ENCODE measurements around the gene SH3BP1. TPM values are rescaled to one million over a fixed set of nuclear protein-coding genes. Genes with fewer than 3 reads are reported as not detected.

The SH3BP1 gene
- total and polyA plus RNA-seq, 2 donors (not counting 1 experiment from before 2014, with no cell fraction given) = 44.0 to 69.7 TPM

DNA sequence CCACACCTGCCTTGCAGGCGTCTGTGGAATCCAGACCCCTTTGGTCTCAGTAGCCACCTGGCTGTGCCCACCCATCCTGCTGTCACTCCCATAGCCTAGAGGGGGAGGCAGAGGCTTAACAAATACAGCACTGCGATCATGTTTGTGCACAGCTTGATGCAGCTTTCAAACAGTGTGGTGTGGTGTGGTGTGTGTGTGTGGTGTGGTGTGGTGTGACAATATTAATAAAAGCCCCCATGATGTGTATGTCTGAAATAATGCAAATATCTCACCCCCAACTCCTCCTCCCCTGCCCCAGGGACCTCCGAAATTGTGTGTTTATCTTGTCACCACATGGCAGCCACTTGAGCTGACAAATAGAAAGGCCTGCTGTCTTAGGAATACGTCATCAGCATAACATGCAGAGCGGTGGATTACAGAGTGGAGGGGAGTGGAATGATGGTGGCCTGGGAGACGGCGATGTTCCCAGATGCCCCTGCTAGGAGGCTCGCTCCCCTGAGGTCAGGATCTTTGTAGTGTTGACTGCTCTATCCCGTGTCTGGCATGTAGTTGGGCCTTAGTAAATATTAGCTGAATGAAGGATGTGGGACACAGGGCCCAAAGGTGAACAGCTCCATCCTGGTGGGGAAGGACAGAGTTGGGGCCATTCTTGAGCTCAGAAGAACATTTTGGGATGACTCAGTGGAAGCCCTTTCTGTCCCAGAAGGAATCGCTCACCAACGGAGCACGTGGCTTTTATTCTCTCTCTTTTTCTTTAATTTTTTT is 21.9 kb downstream of the SH3BP1 start:
- H3K36me3 ChIP-seq (replicated peaks in 1 of 2; ENCODE audit: control extremely low read depth in 1 of 2, control insufficient read depth in 1 of 2, extremely low read depth in 1 of 2, insufficient read depth in 2 of 2, low read length in 1 of 2) = peaks cover 0 to 13% of the 10 kb centered on the region in 2 experiments
- no peak overlapping the region for H3K4me3 ChIP-seq (ENCODE audit: control extremely low read depth in 1 of 5, extremely low read depth in 1 of 5, insufficient read depth in 1 of 5, low read depth in 2 of 5, low read length in 4 of 5)
- peak overlapping the region; percentile 45 to 71 for H3K27ac ChIP-seq (ENCODE audit: low read length in 2 of 2)
- Mint-ChIP-seq H3K9me3 (ENCODE audit: insufficient read depth) (no peaks in the 10 kb centered on the region), H3K27ac (peak overlapping the region; percentile 88), H3K4me1 (peaks cover 49% of the 10 kb centered on the region), H3K27me3 (no peaks in the 10 kb centered on the region), H3K4me3 (peak overlapping the region; percentile 89)
- POLR2A ChIA-PET = interaction anchor here (0.5 to 2.0 kb wide), 11 partner anchors 11 to 617 kb away, joined by 3 to 13 read pairs (median 5); partner anchors contain the start of genes GGA1, LGALS1 and NOL12
- no peak for ATAC-seq (ENCODE audit: low read depth)
- 63% methylated on average over 7 of the region's 12 CpGs for WGBS (ENCODE audit: insufficient coverage)
- peaks cover 48% of the 10 kb centered on the region for H3K79me2 ChIP-seq (ENCODE audit: control insufficient read depth, insufficient read depth, low read length)
- H3K9ac ChIP-seq (ENCODE audit: low read length) = no peak overlapping the region
- peak overlapping the region; percentile 97 for H3K4me2 ChIP-seq (replicated peaks; ENCODE audit: low read depth, low read length, poor library complexity, severe bottlenecking)
- CTCF ChIA-PET = interaction anchor here (0.7 to 22.6 kb wide), 13 partner anchors 9 to 1210 kb away, joined by 3 to 462 read pairs (median 6); partner anchors contain the start of genes GGA1, LGALS1 and NOL12
- no peaks in the 10 kb centered on the region for H3K9me3 ChIP-seq (ENCODE audit: control extremely low read depth in 1 of 3, control insufficient read depth in 2 of 3, insufficient read depth in 1 of 3, low read length in 2 of 3)
- TF ChIP-seq, protein P1, sequence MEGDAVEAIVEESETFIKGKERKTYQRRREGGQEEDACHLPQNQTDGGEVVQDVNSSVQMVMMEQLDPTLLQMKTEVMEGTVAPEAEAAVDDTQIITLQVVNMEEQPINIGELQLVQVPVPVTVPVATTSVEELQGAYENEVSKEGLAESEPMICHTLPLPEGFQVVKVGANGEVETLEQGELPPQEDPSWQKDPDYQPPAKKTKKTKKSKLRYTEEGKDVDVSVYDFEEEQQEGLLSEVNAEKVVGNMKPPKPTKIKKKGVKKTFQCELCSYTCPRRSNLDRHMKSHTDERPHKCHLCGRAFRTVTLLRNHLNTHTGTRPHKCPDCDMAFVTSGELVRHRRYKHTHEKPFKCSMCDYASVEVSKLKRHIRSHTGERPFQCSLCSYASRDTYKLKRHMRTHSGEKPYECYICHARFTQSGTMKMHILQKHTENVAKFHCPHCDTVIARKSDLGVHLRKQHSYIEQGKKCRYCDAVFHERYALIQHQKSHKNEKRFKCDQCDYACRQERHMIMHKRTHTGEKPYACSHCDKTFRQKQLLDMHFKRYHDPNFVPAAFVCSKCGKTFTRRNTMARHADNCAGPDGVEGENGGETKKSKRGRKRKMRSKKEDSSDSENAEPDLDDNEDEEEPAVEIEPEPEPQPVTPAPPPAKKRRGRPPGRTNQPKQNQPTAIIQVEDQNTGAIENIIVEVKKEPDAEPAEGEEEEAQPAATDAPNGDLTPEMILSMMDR (IDR thresholded peaks at IDR 0.05) = peak; percentile 35
- no peak for TF ChIP-seq EZH2 (IDR thresholded peaks at IDR 0.05; ENCODE audit: borderline replicate concordance, insufficient read depth, low read depth, low read length, poor library complexity, severe bottlenecking)
- H3K27me3 ChIP-seq (replicated peaks in 1 of 4; ENCODE audit: control extremely low read depth in 1 of 4, control insufficient read depth in 3 of 4, insufficient read depth in 4 of 4, low read length in 3 of 4) = no peaks in the 10 kb centered on the region
- H2AFZ ChIP-seq (ENCODE audit: insufficient read depth, low read depth, low read length, poor library complexity, severe bottlenecking) = no peak overlapping the region
- peaks cover 38 to 49% of the 10 kb centered on the region in 2 donors for H3K4me1 ChIP-seq (ENCODE audit: control insufficient read depth in 2 of 2, insufficient read depth in 2 of 2, low read length in 2 of 2)
- DNase-seq = peak; percentile 69
- intact Hi-C loops (cut with micrococcal nuclease) = loop anchor here (1.0 kb wide), 1 partner anchor 20 kb away; no protein-coding TSS in a partner anchor
- peaks cover 8% of the 10 kb centered on the region for H4K20me1 ChIP-seq (ENCODE audit: control insufficient read depth, insufficient read depth, low read length, poor library complexity, severe bottlenecking)

DNA sequence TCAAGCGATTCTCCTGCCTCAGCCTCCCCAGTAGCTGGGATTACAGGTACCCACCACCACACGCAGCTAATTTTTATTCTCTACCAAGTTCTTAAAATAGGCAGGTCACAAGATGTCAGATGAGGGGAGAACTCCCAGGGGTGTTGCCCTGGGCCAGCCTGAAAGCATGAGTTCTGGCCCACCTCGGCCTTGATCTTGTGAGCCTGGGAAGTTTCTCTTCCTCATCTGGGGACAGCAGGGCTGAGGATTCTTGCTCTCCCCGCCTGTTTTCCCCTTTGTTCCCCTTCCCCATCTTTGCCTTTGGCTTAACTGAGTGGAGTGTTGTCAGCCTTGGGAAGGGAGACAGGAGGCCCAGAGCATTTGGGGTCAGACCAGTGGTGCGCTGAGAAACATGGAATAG is 22.6 kb downstream of the SH3BP1 start:
- peaks cover 49% of the 10 kb centered on the region for H3K4me1 Mint-ChIP-seq
- peak overlapping the region; percentile 45 to 71 for H3K27ac ChIP-seq (ENCODE audit: low read length in 2 of 2)

More for the DNA sequence above, 22.6 kb downstream of the SH3BP1 start:
- ChIA-PET CTCF (interaction anchor here (0.7 to 22.6 kb wide), 14 partner anchors 9 to 1081 kb away, joined by 3 to 462 read pairs (median 7); partner anchors contain the start of genes GGA1, LGALS1 and NOL12), POLR2A (interaction anchor here (0.6 to 2.0 kb wide), 6 partner anchors 13 to 34 kb away, joined by 4 to 13 read pairs (median 6); partner anchors contain the start of genes LGALS1 and NOL12)
- no peaks in the 10 kb centered on the region for H3K27me3 ChIP-seq (replicated peaks in 1 of 4; ENCODE audit: control extremely low read depth in 1 of 4, control insufficient read depth in 3 of 4, insufficient read depth in 4 of 4, low read length in 3 of 4)
- H3K4me2 ChIP-seq (replicated peaks; ENCODE audit: low read depth, low read length, poor library complexity, severe bottlenecking) = peak overlapping the region; percentile 97
- H3K27ac Mint-ChIP-seq = peak overlapping the region; percentile 94
- H3K4me1 ChIP-seq (ENCODE audit: control insufficient read depth in 2 of 2, insufficient read depth in 2 of 2, low read length in 2 of 2) = peaks cover 38 to 49% of the 10 kb centered on the region in 2 donors
- ATAC-seq (ENCODE audit: low read depth) (no peak), DNase-seq (peak; percentile 76)
- H2AFZ ChIP-seq (ENCODE audit: insufficient read depth, low read depth, low read length, poor library complexity, severe bottlenecking) = no peak overlapping the region
- H3K79me2 ChIP-seq (ENCODE audit: control insufficient read depth, insufficient read depth, low read length) = peaks cover 48% of the 10 kb centered on the region
- 86% methylated on average over 2 of the region's 5 CpGs for WGBS (ENCODE audit: insufficient coverage)
- peaks cover 8% of the 10 kb centered on the region for H4K20me1 ChIP-seq (ENCODE audit: control insufficient read depth, insufficient read depth, low read length, poor library complexity, severe bottlenecking)
- peaks cover 0 to 18% of the 10 kb centered on the region in 2 experiments for H3K36me3 ChIP-seq (replicated peaks in 1 of 2; ENCODE audit: control extremely low read depth in 1 of 2, control insufficient read depth in 1 of 2, extremely low read depth in 1 of 2, insufficient read depth in 2 of 2, low read length in 1 of 2)
- no peak overlapping the region for H3K4me3 ChIP-seq (ENCODE audit: control extremely low read depth in 1 of 5, extremely low read depth in 1 of 5, insufficient read depth in 1 of 5, low read depth in 2 of 5, low read length in 4 of 5)
- TF ChIP-seq, protein P1 (IDR thresholded peaks at IDR 0.05) = no peak
- TF ChIP-seq EZH2 (IDR thresholded peaks at IDR 0.05; ENCODE audit: borderline replicate concordance, insufficient read depth, low read depth, low read length, poor library complexity, severe bottlenecking) = no peak
- peak overlapping the region; percentile 71 for H3K4me3 Mint-ChIP-seq
- no peaks in the 10 kb centered on the region for H3K9me3 Mint-ChIP-seq (ENCODE audit: insufficient read depth)
- H3K27me3 Mint-ChIP-seq = no peaks in the 10 kb centered on the region
- H3K9ac ChIP-seq (ENCODE audit: low read length) = no peak overlapping the region
- no peaks in the 10 kb centered on the region for H3K9me3 ChIP-seq (ENCODE audit: control extremely low read depth in 1 of 3, control insufficient read depth in 2 of 3, insufficient read depth in 1 of 3, low read length in 2 of 3)
- intact Hi-C loops (cut with micrococcal nuclease) = no loop called here

Measured in B cell (primary cell).